IPS-18c (cell line): ENCODE results near the gene UBALD1.
"Not testable (repeated sequence)": the region's sequence is repeated elsewhere in the genome, so short reads cannot be mapped to it uniquely, and the experiment has no call there.

Experiments used
- H3K4me3 ChIP-seq: 2 replicates; pipeline ENCODE4 v1.7.0; 2013; ENCODE audit warnings: low read depth, mild to moderate bottlenecking, low read length, moderate library complexity; ENCODE audit not compliant: insufficient read depth
- H3K9me3 ChIP-seq: one replicate; pipeline ENCODE4 v1.6.1; 2013; ENCODE audit warnings: mild to moderate bottlenecking, low read length, moderate library complexity; ENCODE audit not compliant: control insufficient read depth, insufficient read depth

Gene UBALD1

DNA sequence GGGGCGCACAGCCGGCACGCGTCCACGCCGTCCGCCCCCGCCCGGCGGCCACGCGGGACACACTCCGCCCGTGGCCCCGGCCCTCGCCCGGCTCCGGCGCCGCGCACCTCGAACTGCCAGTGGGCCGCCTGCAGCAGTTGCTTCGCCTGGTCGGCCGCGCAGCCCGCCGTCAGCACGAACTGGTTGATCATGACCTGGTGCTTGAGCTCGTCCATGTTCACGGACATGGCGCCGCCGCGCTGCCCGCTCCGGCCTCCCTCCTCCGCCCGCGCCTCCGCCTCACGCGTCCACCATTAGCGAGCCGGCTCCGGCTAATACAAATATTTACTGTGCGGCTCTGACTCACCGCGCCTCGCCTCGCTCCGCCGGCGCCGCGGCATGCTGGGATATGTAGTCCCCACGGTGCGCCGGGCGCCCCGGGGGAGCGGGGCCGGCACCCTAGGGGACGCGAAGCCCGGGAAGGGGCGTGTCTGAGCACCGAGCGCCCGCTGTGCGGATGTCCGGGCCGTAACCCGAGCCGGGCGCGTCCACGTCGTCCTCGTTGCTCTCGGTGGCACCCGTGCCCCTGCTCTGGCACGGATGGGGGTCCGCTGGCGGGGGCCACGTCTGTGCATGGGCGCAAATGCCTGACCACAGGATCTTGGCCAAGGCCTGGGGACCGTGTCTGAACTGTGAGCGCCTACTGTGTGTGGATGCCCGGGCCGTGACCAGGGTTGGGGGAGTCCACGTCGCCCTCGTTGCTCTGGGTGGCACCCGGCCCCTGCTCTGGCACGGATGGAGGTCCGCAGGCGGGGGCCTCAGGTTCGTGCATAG is at the start of gene UBALD1:
Gene UBALD1 (minus strand): TSS at position 318 of the 813 bp plus-strand sequence. CDS start 91 bp downstream, at position 227.
- peak within 1 kb of the TSS; percentile 87 for H3K4me3 ChIP-seq
- H3K9me3 ChIP-seq, result no peaks in the 10 kb centered on the region

DNA sequence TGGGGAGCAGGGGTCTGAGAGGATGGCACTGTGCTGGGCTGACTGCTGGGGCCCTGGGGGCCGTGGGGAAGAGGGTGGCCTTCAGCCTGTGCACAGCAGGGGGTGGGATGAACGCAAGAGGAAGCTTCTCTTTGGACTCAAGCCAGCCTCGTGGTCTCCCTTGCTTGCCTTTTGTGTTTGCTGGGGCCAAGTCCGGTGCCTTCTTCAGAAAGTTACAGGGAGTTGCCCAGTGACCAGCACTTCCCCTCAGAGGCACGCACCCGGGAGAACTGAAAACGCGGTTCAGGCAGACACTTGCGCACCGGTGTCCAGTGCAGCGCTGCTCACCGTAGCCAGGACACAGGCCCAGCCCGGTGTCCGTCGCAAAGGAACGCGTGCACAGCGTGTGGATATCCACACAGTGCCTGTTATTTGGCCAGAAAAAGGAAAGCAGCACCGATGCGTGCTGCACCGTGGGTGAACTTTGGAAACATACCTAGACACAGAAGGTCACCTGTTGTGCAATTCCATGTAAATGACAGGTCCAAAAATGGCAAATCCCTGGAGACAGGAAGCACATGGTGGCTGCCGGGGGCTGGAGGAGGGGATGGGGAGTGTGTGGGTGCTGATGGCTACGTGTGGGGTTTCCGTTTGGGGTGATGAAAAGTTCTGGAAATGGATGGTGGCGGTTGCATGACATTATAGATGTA is 49.2 kb upstream of the UBALD1 start:
- peaks cover 2% of the 10 kb centered on the region for H3K9me3 ChIP-seq
- no peak overlapping the region for H3K4me3 ChIP-seq

DNA sequence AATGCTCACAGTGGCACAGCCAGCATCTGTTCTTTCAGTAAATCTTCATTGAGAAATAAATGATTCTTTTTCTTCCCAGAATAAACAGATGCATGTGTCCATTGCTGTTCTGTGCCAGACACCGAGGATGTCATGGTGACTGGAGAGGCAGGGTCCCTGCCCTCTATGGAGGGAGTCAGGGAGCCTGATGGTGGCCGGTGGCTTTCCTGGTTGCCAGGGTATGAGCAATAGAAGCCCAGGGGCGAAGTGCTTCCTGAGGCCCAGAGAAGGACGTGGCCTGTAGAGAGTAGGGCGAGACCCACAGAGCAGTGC is 48.7 kb upstream of the UBALD1 start:
- Histone ChIP-seq H3K9me3 (peaks cover 2% of the 10 kb centered on the region), H3K4me3 (no peak overlapping the region)

DNA sequence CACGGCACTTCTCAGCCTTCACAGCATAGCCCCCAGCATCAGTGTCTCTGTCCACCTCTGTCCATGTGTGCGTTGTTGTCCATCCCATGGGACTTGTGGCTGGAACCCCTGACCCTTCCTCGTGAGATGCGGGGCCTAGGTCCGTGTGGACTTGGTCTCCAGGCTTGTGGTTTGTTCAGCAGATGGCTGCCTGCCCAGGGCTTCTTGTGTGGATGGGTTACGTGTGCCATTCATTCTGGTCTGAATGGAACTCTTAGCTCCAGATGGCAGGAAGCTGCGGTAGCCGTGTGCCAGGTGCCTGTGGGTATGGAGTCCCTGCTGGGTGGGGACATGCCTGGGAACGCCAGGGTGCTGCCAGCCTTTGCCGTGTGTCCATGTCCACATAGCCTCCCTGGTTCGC is 47.0 kb upstream of the UBALD1 start:
- Histone ChIP-seq H3K4me3 (no peak overlapping the region), H3K9me3 (peaks cover 2% of the 10 kb centered on the region)

DNA sequence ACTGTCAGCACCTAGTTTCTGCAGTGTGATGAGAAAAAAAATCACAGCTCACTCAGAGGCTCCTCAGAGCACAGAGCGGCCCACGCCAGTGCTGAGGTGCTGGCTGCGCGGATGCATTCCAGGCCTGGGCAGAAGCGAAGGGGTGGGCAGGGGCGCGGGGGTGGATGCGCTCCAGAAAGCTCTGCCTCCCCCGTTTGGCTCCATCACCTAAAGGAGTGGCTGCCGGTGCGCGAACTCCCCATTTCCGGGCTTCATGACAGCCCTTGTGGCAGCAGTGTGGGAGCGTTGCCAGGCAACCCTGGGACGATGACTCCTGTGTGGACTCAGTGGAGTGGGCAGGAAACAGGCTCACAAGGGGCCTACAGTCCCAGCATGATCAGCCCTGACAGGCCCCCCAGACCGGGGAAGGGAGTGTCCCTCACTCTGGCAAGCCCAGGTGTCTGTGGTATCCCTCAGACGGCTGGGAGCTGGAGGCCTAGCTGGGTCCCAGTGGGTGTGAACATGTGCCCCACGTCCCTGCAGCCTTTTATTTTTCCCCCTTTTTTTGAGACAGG is 45.8 kb upstream of the UBALD1 start:
- peaks cover 4% of the 10 kb centered on the region for H3K9me3 ChIP-seq
- H3K4me3 ChIP-seq, result no peak overlapping the region

DNA sequence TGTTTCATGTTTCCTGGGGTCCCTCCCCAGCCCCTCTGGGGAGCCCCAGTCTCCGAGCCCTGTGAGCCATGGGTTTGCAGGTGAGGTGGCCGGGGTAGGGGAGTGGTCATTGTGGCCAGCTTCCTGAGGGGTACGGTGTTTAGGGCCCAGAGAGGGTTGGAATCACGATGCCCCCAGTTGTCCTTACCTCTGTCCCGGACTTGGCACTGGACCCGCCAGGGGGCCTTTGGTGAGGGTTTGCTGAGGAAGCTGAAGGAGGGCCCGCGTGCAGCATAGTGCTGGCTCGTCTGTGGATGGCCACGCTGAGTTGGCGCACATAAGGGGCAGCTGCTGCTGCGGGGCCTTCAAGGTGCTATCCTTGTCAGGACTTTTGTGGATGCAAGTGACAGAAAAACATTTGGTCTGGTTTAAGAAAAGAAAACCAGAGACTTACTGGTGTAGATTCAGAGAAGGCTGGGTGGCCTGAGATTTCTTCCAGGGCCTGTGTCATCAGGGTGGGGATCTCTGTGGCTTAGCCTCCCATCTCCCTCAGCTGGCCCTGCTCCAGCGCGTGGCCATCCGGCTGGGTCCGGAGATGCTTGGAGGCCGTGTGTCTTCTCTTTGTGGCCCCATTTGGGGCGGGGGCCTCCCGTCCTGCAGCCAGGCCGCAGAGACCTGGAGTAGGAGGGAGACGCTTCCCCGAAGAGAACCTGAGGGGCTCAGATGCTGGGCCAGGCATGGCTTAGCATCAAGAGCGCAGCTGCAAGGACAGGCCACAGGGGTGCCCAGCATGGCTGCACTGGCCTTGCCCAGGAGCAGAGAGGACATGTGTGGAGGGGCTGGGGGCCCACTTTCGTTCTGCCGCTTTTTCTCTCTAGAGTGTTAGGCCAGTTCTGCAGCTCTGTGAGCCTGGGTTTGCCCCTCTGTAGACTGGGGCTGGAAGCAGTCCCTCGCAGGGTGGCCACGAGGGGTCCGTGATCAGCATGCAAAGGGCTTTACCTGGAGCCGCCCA is 45.0 kb upstream of the UBALD1 start:
- Histone ChIP-seq H3K9me3 (peaks cover 4% of the 10 kb centered on the region), H3K4me3 (no peak overlapping the region)

DNA sequence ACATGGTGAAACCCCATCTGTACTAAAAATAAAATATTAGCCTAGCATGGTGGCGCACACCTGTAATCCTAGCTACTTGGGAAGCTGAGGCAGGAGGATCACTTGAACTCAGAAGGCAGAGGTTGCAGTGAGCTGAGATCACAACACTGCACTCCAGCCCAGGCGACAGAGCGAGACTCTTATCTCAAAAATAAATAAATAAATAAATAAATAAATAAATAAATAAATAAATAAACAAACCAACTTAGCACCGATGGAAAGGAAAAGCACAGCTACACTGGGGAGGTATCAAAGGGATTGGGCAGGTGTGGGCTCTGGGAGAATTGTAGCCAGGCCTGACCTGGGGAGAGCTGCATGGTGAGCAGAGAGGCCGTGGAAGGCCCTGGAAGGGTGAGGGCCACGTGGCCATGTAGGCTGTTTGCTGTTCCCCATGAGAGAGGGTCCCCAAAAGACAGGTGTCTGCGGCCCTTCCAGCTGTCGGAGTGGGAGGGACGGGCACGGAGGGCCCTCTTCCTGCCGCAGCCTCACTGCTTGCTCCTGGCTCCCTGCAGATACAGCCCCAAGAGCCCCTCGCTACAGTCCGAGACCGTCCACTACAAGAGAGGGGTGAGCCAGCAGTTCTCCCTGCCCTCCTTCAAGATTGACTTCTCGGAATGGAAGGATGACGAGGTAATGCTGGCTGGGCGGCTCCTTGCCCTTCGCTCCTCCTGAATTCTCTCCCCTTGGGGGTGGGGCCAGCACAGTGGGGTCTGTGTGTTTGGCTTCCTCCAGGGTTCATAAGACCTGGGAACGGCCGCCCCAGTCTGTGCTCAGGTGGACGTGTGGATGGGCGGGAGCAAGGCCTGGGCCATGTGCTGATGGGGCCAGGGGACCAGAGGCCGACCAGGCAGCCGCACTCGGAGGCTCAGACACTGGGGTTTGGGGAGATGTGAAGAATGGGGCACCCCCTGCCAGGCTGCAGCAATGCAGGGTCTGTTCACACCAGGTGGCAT is 42.3 kb upstream of the UBALD1 start:
- H3K9me3 ChIP-seq, result peaks cover 4% of the 10 kb centered on the region
- H3K4me3 ChIP-seq, result no peak overlapping the region

DNA sequence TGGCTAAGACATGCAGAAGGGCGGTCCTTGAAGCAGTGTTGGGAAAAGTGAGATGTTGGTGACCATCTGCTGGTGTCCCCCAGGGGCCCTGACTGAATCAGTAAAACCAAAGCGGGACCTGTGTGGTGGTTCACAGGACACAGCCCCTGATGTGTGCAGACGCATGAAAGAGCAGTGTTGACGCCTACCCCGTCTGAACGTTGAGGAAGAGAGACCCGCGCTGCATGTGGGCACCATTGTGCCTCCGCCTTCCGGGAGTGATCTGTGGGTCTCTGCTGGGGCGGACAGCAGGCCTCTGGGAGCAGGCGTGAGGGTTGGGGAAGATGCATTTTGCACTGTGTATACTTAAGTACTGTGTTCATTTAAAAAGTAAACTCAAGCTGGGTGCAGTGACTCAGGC is 41.5 kb upstream of the UBALD1 start:
- no peak overlapping the region for H3K4me3 ChIP-seq
- H3K9me3 ChIP-seq, result peaks cover 2% of the 10 kb centered on the region

DNA sequence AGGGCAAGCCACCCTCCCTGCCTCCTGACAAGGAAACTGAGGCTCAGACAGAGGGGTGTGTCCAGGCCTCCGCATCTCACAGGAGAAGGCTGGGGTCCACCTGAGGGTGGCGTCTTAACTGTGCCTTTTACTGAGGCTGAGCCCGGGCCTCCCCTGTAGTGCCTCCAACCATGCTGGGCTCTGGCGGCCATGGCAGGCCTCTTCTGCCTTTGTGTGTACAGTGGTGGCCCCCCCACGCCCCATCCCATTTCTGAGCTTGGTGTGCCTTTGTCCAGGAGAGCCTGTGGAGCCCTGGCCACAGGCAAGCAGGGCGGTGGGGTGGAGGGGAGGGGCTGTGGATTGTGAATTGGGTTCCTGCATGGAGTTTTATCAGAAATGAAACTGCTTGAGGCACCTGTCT is 41.1 kb upstream of the UBALD1 start:
- H3K4me3 ChIP-seq, result no peak overlapping the region
- peaks cover 2% of the 10 kb centered on the region for H3K9me3 ChIP-seq

DNA sequence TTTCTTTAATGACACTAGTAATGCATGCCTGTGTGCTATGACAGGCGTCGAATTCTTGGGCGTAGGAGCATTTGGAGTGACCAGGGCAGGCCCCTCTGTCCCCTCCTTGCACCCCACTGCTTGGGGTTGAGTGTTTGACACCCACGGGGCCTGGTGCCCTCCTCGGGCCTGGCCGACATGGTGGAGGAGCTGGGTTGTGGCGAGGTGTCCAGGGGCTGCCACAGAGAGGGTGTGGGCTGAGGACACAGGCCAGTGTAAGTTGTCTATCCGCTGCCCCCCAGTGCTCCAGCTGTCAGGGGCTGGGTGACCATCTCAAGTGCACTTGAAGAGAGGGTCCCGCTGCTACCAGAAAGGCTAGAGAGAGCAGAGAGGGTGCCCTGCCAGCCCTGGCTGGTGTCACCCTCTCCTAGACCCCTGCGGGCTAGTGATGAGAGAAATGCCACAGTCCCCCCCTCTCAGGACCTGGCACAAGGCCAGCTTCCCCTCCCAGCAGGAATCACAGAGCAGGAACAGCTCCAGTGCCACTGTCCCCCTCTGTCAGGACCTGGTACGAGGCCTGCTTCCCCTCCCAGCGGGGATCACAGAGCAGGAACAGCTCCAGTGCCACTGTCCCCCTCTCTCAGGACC is 40.4 kb upstream of the UBALD1 start:
- no peak overlapping the region for H3K4me3 ChIP-seq
- peaks cover 2% of the 10 kb centered on the region for H3K9me3 ChIP-seq

DNA sequence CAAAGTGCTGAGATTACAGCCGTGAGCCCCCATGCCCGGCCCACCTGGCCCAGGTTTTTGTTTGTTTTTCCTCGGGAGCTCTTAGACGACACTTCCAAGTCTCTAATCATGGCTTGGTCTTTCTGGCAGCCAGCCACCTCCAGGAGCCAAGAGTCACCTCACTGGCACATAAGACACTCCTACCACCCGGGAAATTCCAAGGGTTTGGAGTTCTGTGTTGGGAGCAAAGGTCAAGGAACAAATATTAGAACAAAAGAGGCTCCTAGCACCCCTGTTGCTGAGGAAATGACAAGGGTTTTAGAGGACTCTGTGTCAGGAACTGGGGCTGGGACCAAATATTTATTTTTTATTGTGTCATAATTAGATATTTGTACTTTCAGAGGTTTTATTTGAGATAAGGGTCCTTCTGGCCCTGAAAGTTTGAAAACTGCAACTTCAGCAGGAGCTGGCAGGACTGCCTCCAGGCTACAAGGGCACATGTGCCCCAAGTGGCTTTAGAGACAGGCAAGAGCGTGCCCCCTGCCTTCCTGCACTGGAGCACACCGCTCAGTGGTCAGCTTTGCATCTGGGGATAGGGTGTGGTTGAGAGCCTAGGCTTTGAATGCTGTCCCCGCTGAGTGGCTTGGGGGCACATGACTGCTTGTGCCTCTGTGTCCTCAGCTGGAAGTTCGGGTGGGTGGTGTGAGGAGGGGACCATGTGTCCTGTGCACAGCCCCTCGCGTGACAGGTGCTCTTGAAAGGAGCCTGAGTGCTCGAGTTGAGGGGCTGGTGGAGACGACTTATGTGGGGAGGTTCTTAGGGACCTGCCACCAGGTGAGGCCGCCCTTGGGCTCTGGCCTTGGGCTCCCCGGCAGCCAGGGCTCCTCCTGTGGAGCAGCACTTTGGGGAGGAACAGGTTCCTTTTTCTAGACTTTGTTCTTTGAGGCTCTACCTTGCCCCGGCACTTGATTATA is 39.6 kb upstream of the UBALD1 start:
- H3K4me3 ChIP-seq, result no peak overlapping the region
- peaks cover 2% of the 10 kb centered on the region for H3K9me3 ChIP-seq

DNA sequence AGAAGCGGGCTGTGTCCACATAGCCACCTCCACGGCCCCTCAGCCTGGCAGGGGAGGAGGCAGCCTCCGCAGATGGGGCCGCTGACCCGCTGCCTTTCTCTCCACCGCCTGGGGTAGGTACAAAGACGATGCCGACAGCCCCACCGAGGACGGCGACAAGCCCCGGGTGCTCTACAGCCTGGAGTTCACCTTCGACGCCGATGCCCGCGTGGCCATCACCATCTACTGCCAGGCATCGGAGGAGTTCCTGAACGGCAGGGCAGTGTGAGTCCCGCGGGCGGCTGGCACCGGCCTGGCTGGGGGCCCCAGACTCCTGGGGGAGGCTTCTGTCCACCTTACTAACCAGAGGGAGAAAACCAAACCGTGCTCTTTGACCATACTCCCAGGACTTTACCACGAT is 37.9 kb upstream of the UBALD1 start:
- no peak overlapping the region for H3K4me3 ChIP-seq

DNA sequence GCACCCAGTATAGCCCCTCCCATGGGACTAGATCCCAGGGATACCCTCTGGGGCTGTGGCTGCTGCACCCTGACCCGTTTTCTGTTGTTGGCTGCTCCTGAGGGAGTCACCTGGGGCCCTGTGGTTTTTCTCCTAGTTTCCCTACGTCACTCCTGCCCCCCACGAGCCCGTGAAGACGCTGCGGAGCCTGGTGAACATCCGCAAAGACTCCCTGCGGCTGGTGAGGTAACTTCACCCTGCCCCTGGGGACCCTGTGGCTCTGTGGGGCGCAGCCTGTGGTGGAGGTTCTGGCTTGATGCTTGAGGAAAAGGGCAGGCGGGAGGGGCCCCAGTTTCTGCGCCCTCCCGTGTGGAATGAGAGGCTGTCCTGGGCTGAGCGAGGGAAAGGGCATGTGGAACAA is 37.1 kb upstream of the UBALD1 start:
- H3K9me3 ChIP-seq, result peaks cover 2% of the 10 kb centered on the region
- no peak overlapping the region for H3K4me3 ChIP-seq

More for the DNA sequence above, 37.9 kb upstream of the UBALD1 start:
- peaks cover 2% of the 10 kb centered on the region for H3K9me3 ChIP-seq

DNA sequence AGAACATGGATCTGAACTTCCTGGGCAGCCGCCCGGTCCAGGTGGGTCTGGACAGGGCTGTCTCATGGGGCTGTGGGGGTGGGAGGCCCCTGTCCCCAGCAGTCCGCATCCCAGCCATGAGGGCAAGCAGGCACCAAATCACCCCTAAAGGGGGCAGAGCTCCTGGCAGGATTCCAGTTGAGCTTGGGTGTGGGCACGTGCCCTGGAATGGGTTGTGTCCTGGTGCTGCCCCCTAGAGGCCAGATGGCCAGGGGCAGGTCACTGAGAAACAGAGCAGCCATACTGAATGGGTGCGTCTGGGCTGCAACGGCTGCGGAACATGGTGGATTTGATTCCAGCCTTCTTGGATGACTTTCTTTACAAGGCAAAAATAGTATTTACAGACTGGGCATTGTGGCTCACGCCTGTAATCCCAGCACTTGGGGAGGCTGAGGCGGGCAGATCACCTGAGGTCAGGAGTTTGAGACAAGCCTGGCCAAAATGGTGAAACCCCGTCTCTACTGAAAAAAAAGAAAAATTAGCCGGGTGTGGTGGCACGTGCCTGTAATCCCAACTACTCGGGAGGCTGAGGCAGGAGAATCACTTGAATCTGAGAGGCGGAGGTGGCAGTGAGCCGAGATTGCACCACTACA is 35.9 kb upstream of the UBALD1 start:
- H3K4me3 ChIP-seq, H3K9me3 ChIP-seq: not testable (repeated sequence)
